A549 (cell line): Measurements from ENCODE around the gene TRABD2B. TPM values are rescaled to one million over a fixed set of nuclear protein-coding genes. Genes with fewer than 3 reads are reported as not detected.

ENCODE experiments used
- ATAC-seq, 2 experiments: fragments of 200-7000 bp in 1 of 2; fragments of >200 bp in 1 of 2; cut with Nextera tagmentation in 1 of 2; cut with Tn5 transposase in 1 of 2; 3 replicates each; pipeline versions ENCODE4 v1.8.0 to v1.9.1; 2018 to 2020; ENCODE audit warnings: mild to moderate bottlenecking in 1 of 2, moderate library complexity in 1 of 2
- CTCF ChIA-PET: fragments of 300-600 bp; sonication (Branson Sonifier 250); formaldehyde crosslinking; extraction: SDS; loops from one replicate; lab custom pipeline; 2021; ENCODE audit warnings: antibody characterized with exemption, inconsistent platforms; lab: Yijun Ruan, JAX
- POLR2A ChIA-PET: fragments of 350-600 bp; formaldehyde crosslinking; extraction: SDS; loops from one replicate; lab custom pipeline; 2021; ENCODE audit warnings: antibody characterized with exemption, inconsistent platforms; lab: Yijun Ruan, JAX
- DNase-seq, 2 experiments: peaks; one replicate each; pipeline versions ENCODE4 v3.0.0 to v3.0.0-alpha.2; 2011 to 2016; ENCODE audit warnings: low read depth in 1 of 2, low spot score in 1 of 2
- FAIRE-seq: peaks from 2 replicates; lab custom pipeline; 2011; peaks lifted over from hg19 to GRCh38; lab: Jason Lieb, UNC
- H3K27ac ChIP-seq, 2 experiments: fragments of >200 bp; sonication (Bioruptor Twin); formaldehyde crosslinking; 3 replicates each; pipeline ENCODE4 v1.5.1; 2016 to 2017
- H3K4me1 ChIP-seq: fragments of >200 bp; sonication (Bioruptor Twin); formaldehyde crosslinking; 3 replicates; pipeline ENCODE4 v1.6.1; 2016
- H3K4me2 ChIP-seq: fragments of >200 bp; sonication (Bioruptor Twin); formaldehyde crosslinking; 3 replicates; pipeline ENCODE4 v1.6.1; 2016
- H3K4me3 ChIP-seq: fragments of >200 bp; sonication (Bioruptor Twin); formaldehyde crosslinking; 3 replicates; pipeline ENCODE4 v1.5.1; 2016
- H3K9me3 ChIP-seq: fragments of >200 bp; sonication (Bioruptor Twin); formaldehyde crosslinking; 3 replicates; pipeline ENCODE4 v1.6.1; 2016
- BHLHE40 ChIP-seq: IDR thresholded peaks from 2 replicates; pipeline ENCODE4 v1.6.1; 2012; ENCODE audit warnings: low read depth, low read length, inconsistent platforms
- CBX2 ChIP-seq: fragments of 200-600 bp; sonication (generic); IDR thresholded peaks from 2 replicates; pipeline ENCODE4 v1.6.1; 2016; ENCODE audit warnings: low read depth, mild to moderate bottlenecking, borderline replicate concordance
- CEBPB ChIP-seq, 2 experiments: fragments of >200 bp in 1 of 2; sonication (Bioruptor Twin) in 1 of 2; formaldehyde crosslinking in 1 of 2; IDR thresholded peaks; 2 replicates each; pipeline ENCODE4 v1.6.1; 2012 to 2016
- CHD2 ChIP-seq: fragments of 150-350 bp; IDR thresholded peaks from 2 replicates; pipeline ENCODE4 v1.6.1; 2014; ENCODE audit warnings: low read length; ENCODE audit not compliant: partially characterized antibody
- CTCF ChIP-seq: fragments of >200 bp; sonication (Bioruptor Twin); formaldehyde crosslinking; IDR thresholded peaks from 3 replicates; pipeline ENCODE4 v1.5.1; 2016
- ESRRA ChIP-seq: fragments of 150-350 bp; IDR thresholded peaks from 2 replicates; pipeline ENCODE4 v1.6.1; 2014; ENCODE audit warnings: mild to moderate bottlenecking, low read length, borderline replicate concordance
- FOSB ChIP-seq: fragments of 250-450 bp; sonication (Bioruptor Pico); IDR thresholded peaks from 2 replicates; pipeline ENCODE4 v1.5.0; 2020; ENCODE audit warnings: mild to moderate bottlenecking, moderate library complexity
- FOSL2 ChIP-seq, 2 experiments: fragments of 450-650 bp in 1 of 2; fragments of >200 bp in 1 of 2; sonication (Bioruptor Twin) in 1 of 2; formaldehyde crosslinking; IDR thresholded peaks; 2 replicates each; pipeline versions ENCODE4 v1.5.0 to v1.6.1; 2016 to 2020; ENCODE audit warnings: mild to moderate bottlenecking in 1 of 2, moderate library complexity in 1 of 2
- FOXS1 ChIP-seq: fragments of 250-450 bp; sonication (Bioruptor Pico); IDR thresholded peaks from 2 replicates; pipeline ENCODE4 v1.5.0; 2020; ENCODE audit warnings: mild to moderate bottlenecking, moderate library complexity
- GATA3 ChIP-seq: IDR thresholded peaks from 2 replicates; pipeline ENCODE4 v1.6.1; 2012; ENCODE audit warnings: borderline replicate concordance
- HOXA7 ChIP-seq: fragments of 250-450 bp; sonication (Bioruptor Pico); IDR thresholded peaks from 2 replicates; pipeline ENCODE4 v1.5.0; 2020; ENCODE audit warnings: mild to moderate bottlenecking, moderate library complexity
- JUN ChIP-seq, 2 experiments: fragments of >200 bp; sonication (Bioruptor Twin); formaldehyde crosslinking; IDR thresholded peaks; 2 replicates in 1 of 2; 3 replicates in 1 of 2; pipeline ENCODE4 v1.6.1; 2016 to 2017
- MYC ChIP-seq: IDR thresholded peaks from 2 replicates; pipeline ENCODE4 v1.6.1; 2012; ENCODE audit warnings: mild to moderate bottlenecking, inconsistent platforms, low read length, improper control_type of control experiment, borderline replicate concordance
- PHF8 ChIP-seq: fragments of 200-600 bp; sonication (generic); IDR thresholded peaks from 2 replicates; pipeline ENCODE4 v1.6.1; 2016; ENCODE audit warnings: low read depth, mild to moderate bottlenecking, antibody characterized with exemption, moderate library complexity, borderline replicate concordance
- REST ChIP-seq: fragments of 200-600 bp; sonication (generic); IDR thresholded peaks from 2 replicates; pipeline ENCODE4 v1.6.1; 2016; ENCODE audit warnings: antibody characterized with exemption, mild to moderate bottlenecking, moderate library complexity
- SMC3 ChIP-seq: fragments of >200 bp; sonication (Bioruptor Twin); formaldehyde crosslinking; IDR thresholded peaks from 3 replicates; pipeline ENCODE4 v1.6.1; 2018; ENCODE audit warnings: inconsistent platforms
- SREBF2 ChIP-seq: fragments of 450-650 bp; IDR thresholded peaks from 2 replicates; pipeline ENCODE4 v1.6.1; 2014; ENCODE audit warnings: mild to moderate bottlenecking, moderate library complexity
- ZFP36 ChIP-seq: fragments of 450-650 bp; IDR thresholded peaks from 2 replicates; pipeline ENCODE4 v1.6.1; 2014; ENCODE audit warnings: borderline replicate concordance; ENCODE audit not compliant: partially characterized antibody
- ZSCAN20 ChIP-seq: fragments of 250-450 bp; sonication (Bioruptor Pico); IDR thresholded peaks from 2 replicates; pipeline ENCODE4 v1.8.0; 2022; ENCODE audit warnings: mild to moderate bottlenecking, moderate library complexity
- WGBS: methylation state at CpG from one replicate; pipeline ENCODE4 v1.1.6; 2017; ENCODE audit errors: missing lambda C conversion rate; 5-methylcytosine and 5-hydroxymethylcytosine counted together
- polyA plus RNA-seq, 4 experiments: library from polyadenylated mRNA; depleted of rRNA in 3 of 4; stranded (reverse); fragments of >200 nt; fragmentation: RNase III in 1 of 4; extraction: RNeasy Plus Mini Kit Qiagen cat#74134 plus additional on column Dnase treatment in 1 of 4; gene quantifications; 2 replicates in 3 of 4; 3 replicates in 1 of 4; pipeline ENCODE4 v1.2.3, GENCODE V29; 2011 to 2017
- TF ChIP-seq, protein P1 (sequence below): fragments of >200 bp; sonication (Bioruptor Twin); formaldehyde crosslinking; IDR thresholded peaks from 2 replicates; pipeline ENCODE4 v1.6.1; 2016
- TF ChIP-seq, protein P2 (sequence below): fragments of >200 bp; sonication (Bioruptor Twin); formaldehyde crosslinking; IDR thresholded peaks from 3 replicates; pipeline ENCODE4 v1.6.1; 2016
- TF ChIP-seq, protein P3 (sequence below): fragments of 150-350 bp; IDR thresholded peaks from 2 replicates; pipeline ENCODE4 v1.6.1; 2014; ENCODE audit warnings: low read depth, mild to moderate bottlenecking, low read length

The TRABD2B gene
- polyA plus RNA-seq, 2 of the 4 experiments (the other 2 are of a cell fraction) = 0.04 to 0.21 TPM

DNA sequence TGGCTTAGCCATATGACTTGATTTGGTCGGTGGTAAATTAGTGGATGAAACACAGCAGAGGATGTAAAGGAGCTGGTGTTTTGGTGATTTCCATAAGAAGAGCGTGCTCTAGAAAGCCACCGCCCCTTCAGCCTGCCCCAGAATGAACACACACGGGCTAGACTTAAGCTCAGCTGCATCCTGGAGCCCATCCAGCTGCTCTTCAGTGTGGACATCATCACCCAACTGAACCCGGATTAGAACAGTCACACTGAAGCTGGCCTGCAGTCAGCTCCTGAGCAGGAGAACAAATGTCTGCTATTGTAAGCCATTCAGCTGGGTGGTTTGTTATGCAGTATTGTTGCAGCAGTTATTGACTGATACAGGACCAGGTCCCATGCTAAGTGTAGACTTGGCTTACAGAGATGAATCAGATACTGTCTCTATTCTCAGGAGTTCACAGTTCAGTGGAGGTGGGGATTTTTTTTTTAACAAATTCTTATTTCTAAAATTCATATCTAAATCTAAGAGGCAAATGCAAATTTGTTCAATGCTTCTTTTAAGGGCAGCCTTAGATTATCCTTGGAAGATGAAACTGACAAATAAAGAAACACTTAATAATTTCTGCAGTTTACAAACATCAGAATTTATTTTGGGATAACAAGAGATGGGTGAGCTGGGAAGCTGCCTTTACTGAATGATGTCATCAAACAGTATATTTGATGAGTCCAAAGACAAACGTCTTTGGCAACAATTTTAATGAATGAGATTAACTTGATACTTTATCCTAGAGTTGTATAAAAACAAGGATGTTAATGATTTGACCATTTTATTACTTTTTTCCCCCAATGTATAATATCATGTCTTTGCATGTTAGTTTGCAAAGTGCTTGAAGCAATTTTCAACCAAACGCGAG lies 251.2 kb downstream of the TRABD2B start:
- Histone ChIP-seq H3K4me2 (no peak overlapping the region), H3K4me3 (no peak overlapping the region), H3K27ac (no peak overlapping the region), H3K9me3 (no peaks in the 10 kb centered on the region), H3K4me1 (no peaks in the 10 kb centered on the region)
- TF ChIP-seq GATA3 (no peak), SMC3 (no peak), CBX2 (no peak), FOSB (no peak), ZFP36 (no peak), HOXA7 (CRISPR knock-in tag) (no peak), FOSL2 (IDR thresholded peaks at IDR 0.05) (no peak), FOSL2 (CRISPR knock-in tag; IDR thresholded peaks at IDR 0.05) (no peak), SREBF2 (no peak), MYC (no peak), ESRRA (no peak), PHF8 (no peak)
- TF ChIP-seq, protein P1, sequence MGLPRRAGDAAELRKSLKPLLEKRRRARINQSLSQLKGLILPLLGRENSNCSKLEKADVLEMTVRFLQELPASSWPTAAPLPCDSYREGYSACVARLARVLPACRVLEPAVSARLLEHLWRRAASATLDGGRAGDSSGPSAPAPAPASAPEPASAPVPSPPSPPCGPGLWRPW = no peak
- TF ChIP-seq, protein P2, sequence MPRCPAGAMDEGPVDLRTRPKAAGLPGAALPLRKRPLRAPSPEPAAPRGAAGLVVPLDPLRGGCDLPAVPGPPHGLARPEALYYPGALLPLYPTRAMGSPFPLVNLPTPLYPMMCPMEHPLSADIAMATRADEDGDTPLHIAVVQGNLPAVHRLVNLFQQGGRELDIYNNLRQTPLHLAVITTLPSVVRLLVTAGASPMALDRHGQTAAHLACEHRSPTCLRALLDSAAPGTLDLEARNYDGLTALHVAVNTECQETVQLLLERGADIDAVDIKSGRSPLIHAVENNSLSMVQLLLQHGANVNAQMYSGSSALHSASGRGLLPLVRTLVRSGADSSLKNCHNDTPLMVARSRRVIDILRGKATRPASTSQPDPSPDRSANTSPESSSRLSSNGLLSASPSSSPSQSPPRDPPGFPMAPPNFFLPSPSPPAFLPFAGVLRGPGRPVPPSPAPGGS = no peak
- ChIA-PET POLR2A (no interaction called here), CTCF (interaction anchor here (1.3 kb wide), 1 partner anchor 308 kb away, joined by 4 read pairs; the partner anchor contains the start of gene FOXD2)
- WGBS = 28% methylated on average over 8 of the region's 8 CpGs
- no peak for DNase-seq
- FAIRE-seq = no peak
- ATAC-seq = no peak

DNA sequence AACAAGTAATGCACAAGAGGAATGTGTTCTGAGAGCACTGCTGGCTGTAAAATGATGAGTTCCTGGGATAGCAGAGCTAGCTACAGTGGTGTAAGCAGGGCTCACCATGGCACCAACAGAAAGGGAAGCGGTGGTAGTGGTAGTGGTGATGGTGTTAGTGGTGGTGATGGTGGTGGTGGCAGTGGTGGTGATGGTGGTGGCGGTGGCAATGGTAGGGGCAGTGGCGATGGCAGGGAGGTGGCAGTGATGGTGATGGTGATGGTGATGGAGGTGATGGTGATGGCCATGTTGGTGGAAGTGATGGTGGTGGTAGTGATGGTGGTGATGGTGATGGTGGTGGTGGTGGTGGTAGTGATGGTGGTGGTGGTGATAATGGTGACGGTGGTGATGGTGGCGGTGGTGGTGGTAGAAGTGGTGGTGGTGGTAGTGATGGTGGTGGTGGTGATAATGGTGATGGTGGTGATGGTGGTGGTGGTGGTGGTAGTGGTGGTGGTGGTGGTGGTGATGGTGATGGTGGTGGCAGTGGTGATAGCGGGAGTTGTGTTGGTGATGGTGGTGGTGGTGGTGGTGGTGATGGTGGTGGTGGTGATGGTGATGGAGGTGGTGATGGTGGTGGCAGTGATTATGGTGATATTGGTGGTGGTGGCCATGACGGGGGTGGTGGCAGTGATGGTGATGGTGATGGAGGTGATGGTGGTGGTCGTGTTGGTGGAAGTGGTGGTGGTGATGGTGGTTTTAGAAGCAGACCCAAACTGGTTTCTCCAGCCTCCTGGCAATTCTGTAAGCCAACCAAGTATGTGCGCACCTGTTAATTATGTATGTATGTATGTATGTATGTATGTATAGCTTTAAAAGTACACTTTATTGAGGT lies 254.1 kb downstream of the TRABD2B start:
- 52% methylated on average over 8 of the region's 9 CpGs for WGBS
- FAIRE-seq (no peak), ATAC-seq (no peak), DNase-seq (no peak)
- no peak overlapping the region for H3K4me3 ChIP-seq
- ChIA-PET POLR2A (no interaction called here), CTCF (interaction anchor here (0.6 to 2.6 kb wide), 3 partner anchors 12 to 255 kb away, joined by 3 to 10 read pairs (median 3); partner anchors contain the start of gene TRABD2B)
- H3K4me2 ChIP-seq = no peak overlapping the region
- H3K4me1 ChIP-seq = no peaks in the 10 kb centered on the region
- H3K9me3 ChIP-seq = no peaks in the 10 kb centered on the region; the same call in 2 of the 3 replicates
- TF ChIP-seq ZSCAN20 (no peak), CEBPB (IDR thresholded peaks at IDR 0.05) (no peak), JUN (IDR thresholded peaks at IDR 0.05) (no peak), BHLHE40 (no peak), PHF8 (no peak), FOXS1 (CRISPR knock-in tag) (no peak), CHD2 (no peak), REST (no peak), CTCF (no peak)
- TF ChIP-seq, protein P3, sequence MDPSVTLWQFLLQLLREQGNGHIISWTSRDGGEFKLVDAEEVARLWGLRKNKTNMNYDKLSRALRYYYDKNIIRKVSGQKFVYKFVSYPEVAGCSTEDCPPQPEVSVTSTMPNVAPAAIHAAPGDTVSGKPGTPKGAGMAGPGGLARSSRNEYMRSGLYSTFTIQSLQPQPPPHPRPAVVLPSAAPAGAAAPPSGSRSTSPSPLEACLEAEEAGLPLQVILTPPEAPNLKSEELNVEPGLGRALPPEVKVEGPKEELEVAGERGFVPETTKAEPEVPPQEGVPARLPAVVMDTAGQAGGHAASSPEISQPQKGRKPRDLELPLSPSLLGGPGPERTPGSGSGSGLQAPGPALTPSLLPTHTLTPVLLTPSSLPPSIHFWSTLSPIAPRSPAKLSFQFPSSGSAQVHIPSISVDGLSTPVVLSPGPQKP = no peak
- H3K27ac ChIP-seq = no peak overlapping the region
